Fibroblast of the aortic adventitia (primary cell): ENCODE data around the gene SLC43A1. TPM values are rescaled to one million over a fixed set of nuclear protein-coding genes. Genes with fewer than 3 reads are reported as not detected.

Experiments used
- DNase-seq: peaks from one replicate; pipeline ENCODE4 v3.0.0-alpha.2; 2010; ENCODE audit warnings: low read depth
- H3K4me3 ChIP-seq: 2 replicates; pipeline ENCODE4 v1.5.1; 2011; ENCODE audit warnings: low read depth, mild to moderate bottlenecking, control low read depth, low read length, moderate library complexity
- CTCF ChIP-seq: IDR thresholded peaks from 2 replicates; pipeline ENCODE4 v1.5.1; 2011; ENCODE audit warnings: mild to moderate bottlenecking, low read length, control low read depth, inconsistent platforms; ENCODE audit not compliant: insufficient read depth
- total RNA-seq: library from RNA; depleted of rRNA; stranded (reverse); fragments of >200 nt; gene quantifications from 2 replicates; pipeline ENCODE4 v1.2.3, GENCODE V29; 2012; ENCODE audit warnings: low replicate concordance

SLC43A1 gene
- total RNA-seq, 1 donor, result 11.4 TPM

GRCh38 chr11:57506522-57506921 is 9.0 kb downstream of the SLC43A1 start:
- no peak for TF ChIP-seq CTCF
- no peak for DNase-seq
- no peak overlapping the region for H3K4me3 ChIP-seq

- H3K4me3 ChIP-seq, result no peak overlapping the region
- no peak for DNase-seq
- TF ChIP-seq CTCF, result no peak
These were observed 11.0 kb downstream of the SLC43A1 start for GRCh38 chr11:57504511-57504910.

- no peak for DNase-seq
- no peak for TF ChIP-seq CTCF
- no peak overlapping the region for H3K4me3 ChIP-seq
These were observed 12.6 kb downstream of the SLC43A1 start for GRCh38 chr11:57502870-57503269.

GRCh38 chr11:57502376-57502775 is 13.1 kb downstream of the SLC43A1 start:
- no peak for TF ChIP-seq CTCF
- H3K4me3 ChIP-seq, result no peak overlapping the region
- DNase-seq, result no peak

- TF ChIP-seq CTCF, result no peak
- no peak overlapping the region for H3K4me3 ChIP-seq
- DNase-seq, result no peak
These were observed 13.5 kb downstream of the SLC43A1 start for GRCh38 chr11:57501953-57502352.

GRCh38 chr11:57500926-57501325 is 14.6 kb downstream of the SLC43A1 start:
- TF ChIP-seq CTCF, result no peak
- H3K4me3 ChIP-seq, result no peak overlapping the region
- no peak for DNase-seq

GRCh38 chr11:57500515-57500914 is 15.0 kb downstream of the SLC43A1 start:
- H3K4me3 ChIP-seq, result no peak overlapping the region
- no peak for DNase-seq
- TF ChIP-seq CTCF, result no peak
